22Rv1 (cell line): ENCODE data around the gene CAB39L.

ENCODE experiments used
- CTCF ChIP-seq: fragments of 450-650 bp; IDR thresholded peaks from 2 replicates; pipeline ENCODE4 v1.5.1; 2017; ENCODE audit warnings: mild to moderate bottlenecking
- ZFX ChIP-seq: fragments of 450-650 bp; IDR thresholded peaks from 2 replicates; pipeline ENCODE4 v1.6.1; 2017; ENCODE audit warnings: antibody characterized with exemption, borderline replicate concordance

DNA sequence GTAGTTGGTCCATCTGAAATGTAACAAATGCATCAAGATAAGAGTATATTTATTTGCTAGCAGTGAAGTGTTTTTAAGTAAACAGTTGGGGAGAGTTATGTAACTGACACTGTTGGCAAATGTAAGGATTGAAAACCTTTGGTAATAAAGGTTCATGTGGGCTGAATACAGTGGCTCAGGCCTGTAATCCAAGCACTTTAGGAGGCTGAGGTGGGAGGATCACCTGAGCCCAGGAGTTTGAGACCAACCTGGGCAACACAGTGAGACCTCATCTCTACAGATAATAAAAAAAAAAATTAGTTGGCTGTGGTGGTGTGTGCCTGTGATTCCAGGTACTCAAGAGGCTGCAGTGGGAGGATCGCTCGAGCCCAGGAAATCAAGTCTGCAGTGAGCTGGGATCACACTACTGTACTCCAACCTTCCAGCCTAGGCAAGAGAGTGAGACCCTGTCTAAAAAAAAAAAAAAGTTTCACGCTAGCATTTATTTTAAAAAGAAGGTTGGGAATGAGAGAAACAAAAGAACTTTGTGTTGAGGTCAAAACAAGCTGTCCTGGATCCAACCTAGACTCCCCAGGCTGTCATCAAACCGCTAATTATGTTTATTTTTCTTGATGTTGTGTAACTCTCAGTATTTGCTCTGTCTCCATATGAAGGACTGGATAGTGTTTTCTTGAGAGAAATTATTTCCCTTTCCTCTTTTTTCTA, 20.9 kb upstream of the CAB39L start:
- TF ChIP-seq CTCF (no peak), ZFX (no peak)
